SK-N-MC (cell line): ENCODE measurements around the gene ZIC1.

Experiments used
- EZH2 ChIP-seq: fragments of 200-600 bp; sonication (generic); IDR thresholded peaks from one replicate; pipeline ENCODE4 v1.6.1; 2017; ENCODE audit warnings: antibody characterized with exemption
- POLR2AphosphoS5 ChIP-seq: IDR thresholded peaks from 2 replicates; pipeline ENCODE4 v1.6.1; 2012; ENCODE audit warnings: mild to moderate bottlenecking, low read depth, low read length, borderline replicate concordance

DNA sequence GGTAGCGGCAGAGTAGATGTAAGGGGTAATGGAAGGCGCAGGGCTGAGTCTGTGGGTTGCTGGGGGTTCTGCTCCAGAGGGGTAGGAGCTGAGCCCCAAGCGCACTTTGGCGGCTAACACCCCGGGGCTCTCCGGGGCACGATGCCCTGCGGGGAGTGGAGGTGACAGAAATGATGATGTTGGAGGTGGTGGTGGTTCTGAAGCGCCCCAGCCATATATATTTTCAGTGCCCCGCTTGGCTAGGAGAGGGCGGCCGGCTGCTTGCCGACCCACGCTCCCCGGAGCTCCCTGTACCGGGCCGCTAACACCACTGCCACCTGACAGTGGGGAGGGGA, 12.5 kb upstream of the ZIC1 start:
- TF ChIP-seq EZH2: no peak
- no peak for TF ChIP-seq POLR2AphosphoS5
